Stimulated activated effector memory CD8-positive, alpha-beta T cell treated with anti-CD3 and anti-CD28 coated beads, Interleukin-12 subunit alpha, Interleukin-12 subunit beta, amount 100 ng/mL, for 72 hours (primary cell): ENCODE data around the gene SMOC2.

Source experiments
- ATAC-seq: fragments of 150-1000 bp; cut with Tn5 transposase; 2 replicates; pipeline ENCODE4 v1.10.0; 2021
- DNase-seq, 2 donors: peaks; one replicate each; pipeline ENCODE4 v3.0.0; 2021 to 2022; ENCODE audit warnings: low spot score in 2 of 2
- H3K27ac Mint-ChIP-seq: one replicate; pipeline ENCODE4 v1.8.0; 2022; ENCODE audit warnings: mild to moderate bottlenecking, mixed read lengths
- H3K36me3 Mint-ChIP-seq: one replicate; pipeline ENCODE4 v1.8.0; 2022; ENCODE audit warnings: mild to moderate bottlenecking, mixed read lengths
- H3K4me1 Mint-ChIP-seq: one replicate; pipeline ENCODE4 v1.8.0; 2022; ENCODE audit warnings: mixed read lengths
- H3K4me3 Mint-ChIP-seq: one replicate; pipeline ENCODE4 v1.8.0; 2022; ENCODE audit warnings: mild to moderate bottlenecking, mixed read lengths
- H3K9me3 Mint-ChIP-seq: one replicate; pipeline ENCODE4 v1.8.0; 2022; ENCODE audit warnings: mixed read lengths

Gene SMOC2, protein sequence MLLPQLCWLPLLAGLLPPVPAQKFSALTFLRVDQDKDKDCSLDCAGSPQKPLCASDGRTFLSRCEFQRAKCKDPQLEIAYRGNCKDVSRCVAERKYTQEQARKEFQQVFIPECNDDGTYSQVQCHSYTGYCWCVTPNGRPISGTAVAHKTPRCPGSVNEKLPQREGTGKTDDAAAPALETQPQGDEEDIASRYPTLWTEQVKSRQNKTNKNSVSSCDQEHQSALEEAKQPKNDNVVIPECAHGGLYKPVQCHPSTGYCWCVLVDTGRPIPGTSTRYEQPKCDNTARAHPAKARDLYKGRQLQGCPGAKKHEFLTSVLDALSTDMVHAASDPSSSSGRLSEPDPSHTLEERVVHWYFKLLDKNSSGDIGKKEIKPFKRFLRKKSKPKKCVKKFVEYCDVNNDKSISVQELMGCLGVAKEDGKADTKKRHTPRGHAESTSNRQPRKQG

DNA sequence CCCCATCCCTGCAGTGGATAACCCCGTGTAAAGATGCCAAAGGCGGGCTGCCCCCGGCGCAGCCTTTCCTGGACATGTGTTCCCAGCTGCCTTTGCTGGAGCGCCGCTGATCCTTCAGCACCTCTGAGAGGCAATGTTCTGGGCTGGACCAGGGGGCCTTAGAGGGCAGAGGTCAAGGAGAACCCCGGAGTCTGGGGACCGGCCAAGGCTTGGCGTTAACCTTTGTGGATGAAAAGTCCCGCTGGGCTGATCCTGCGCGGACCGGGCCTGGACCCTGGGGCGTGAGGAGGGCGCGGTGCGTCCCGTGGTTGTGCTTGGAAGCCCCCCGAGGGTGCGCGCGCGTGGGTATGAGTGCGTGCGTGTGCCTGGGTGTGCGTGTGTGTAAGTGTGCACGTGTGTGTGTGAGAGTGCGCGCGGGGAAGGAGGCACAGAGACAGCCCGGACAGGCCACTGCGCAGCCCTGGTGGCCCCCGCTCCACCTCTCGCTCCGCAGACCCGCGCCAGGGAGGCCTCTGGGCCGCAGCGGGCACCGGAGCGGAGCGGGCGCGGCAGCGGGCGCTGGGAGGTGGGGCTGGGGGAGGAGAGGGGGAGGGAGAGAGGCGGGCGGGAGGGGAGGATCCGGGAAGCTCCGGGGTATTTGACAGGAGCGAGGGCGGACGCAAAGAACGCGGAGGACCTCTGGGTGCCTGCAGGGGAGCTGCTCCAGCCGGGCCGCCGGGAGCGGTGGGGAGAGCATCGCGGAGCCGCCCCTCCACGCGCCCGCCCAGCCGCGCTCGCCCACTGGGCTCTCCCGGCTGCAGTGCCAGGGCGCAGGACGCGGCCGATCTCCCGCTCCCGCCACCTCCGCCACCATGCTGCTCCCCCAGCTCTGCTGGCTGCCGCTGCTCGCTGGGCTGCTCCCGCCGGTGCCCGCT lies at the start of gene SMOC2:
Gene SMOC2, plus strand, starts transcription at position 665 of the 914 bp plus-strand sequence. Its CDS starts 187 bp downstream, at position 852.
- no peak for ATAC-seq
- no peak for DNase-seq
- Mint-ChIP-seq H3K27ac (no peak within 1 kb of the TSS), H3K36me3 (no peaks in the 10 kb centered on the region), H3K9me3 (no peaks in the 10 kb centered on the region), H3K4me3 (no peak within 1 kb of the TSS), H3K4me1 (peaks cover 5% of the 10 kb centered on the region)

- DNase-seq (no peak), ATAC-seq (no peak)
- Mint-ChIP-seq H3K27ac (no peak overlapping the region), H3K4me3 (no peak overlapping the region), H3K9me3 (no peaks in the 10 kb centered on the region), H3K36me3 (no peaks in the 10 kb centered on the region), H3K4me1 (no peaks in the 10 kb centered on the region)
Observed at GRCh38 chr6:168393126-168393870, 47.7 kb upstream of the SMOC2 start.

GRCh38 chr6:168394606-168395005 lies 46.4 kb upstream of the SMOC2 start:
- DNase-seq (no peak), ATAC-seq (no peak)
- H3K36me3 Mint-ChIP-seq: no peaks in the 10 kb centered on the region
- no peaks in the 10 kb centered on the region for H3K9me3 Mint-ChIP-seq
- H3K27ac Mint-ChIP-seq: no peak overlapping the region
- H3K4me3 Mint-ChIP-seq: no peak overlapping the region
- no peaks in the 10 kb centered on the region for H3K4me1 Mint-ChIP-seq

DNA sequence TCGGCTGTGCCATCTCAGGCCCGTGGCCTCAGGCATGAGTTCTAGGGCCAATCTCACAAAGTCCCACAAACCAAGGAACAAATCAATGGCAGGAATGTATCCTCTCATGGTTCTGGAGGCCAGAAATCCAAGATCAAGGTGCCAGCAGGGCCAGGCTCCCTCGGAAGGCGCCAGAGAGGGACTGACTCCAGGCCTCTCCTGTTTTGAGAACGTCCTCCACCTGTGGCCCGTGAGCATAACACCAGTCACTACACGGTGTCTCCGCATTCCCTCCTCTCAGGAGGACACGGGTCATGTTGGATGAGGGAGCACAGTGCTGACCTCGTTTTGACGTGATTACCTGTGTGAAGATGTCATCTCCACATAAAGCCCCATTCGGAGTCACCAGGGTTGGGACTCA lies 45.0 kb upstream of the SMOC2 start:
- no peak for DNase-seq
- H3K9me3 Mint-ChIP-seq: no peaks in the 10 kb centered on the region
- H3K27ac Mint-ChIP-seq: no peak overlapping the region
- no peaks in the 10 kb centered on the region for H3K36me3 Mint-ChIP-seq
- no peak for ATAC-seq
- H3K4me3 Mint-ChIP-seq: no peak overlapping the region
- no peaks in the 10 kb centered on the region for H3K4me1 Mint-ChIP-seq

DNA sequence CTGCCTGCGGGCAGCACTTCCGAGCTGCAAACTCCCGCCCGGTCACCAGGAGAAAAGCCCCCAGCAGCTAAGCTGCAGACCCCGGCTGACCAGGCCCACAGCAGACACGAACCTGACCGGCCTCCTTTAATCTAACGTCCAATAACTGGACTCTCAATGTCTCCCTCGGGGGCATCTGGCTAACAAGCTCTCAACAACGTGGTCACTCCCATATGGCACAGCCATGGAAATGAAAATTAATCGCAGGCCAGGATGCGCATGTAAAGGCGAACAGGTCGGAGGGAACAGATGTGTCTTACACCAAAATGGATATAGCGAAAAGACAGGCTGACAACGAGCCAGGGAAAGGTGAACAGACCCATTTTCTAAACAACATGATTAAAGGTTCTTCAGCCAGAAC lies 44.4 kb upstream of the SMOC2 start:
- DNase-seq: no peak
- Mint-ChIP-seq H3K9me3 (no peaks in the 10 kb centered on the region), H3K27ac (no peak overlapping the region)

DNA sequence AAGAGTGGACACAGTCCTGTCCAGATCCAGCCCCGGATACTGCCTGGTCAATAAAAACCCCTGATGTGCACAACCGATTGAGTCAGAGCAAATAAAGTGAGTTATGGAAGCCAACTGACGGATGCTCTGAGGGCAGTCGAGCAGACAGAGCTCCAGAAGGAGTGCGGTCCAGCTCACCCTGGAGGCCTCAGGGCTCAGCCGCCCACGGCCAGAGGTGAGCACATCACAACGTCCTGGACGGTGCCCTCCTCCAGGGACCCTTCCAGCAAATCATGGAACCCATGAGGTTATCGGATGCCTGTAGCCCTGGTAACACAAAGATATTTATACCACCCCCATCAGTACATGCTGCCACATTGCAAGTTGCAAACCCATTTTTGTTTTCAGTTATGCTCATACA lies 44.0 kb upstream of the SMOC2 start:
- Mint-ChIP-seq H3K4me3 (no peak overlapping the region), H3K27ac (no peak overlapping the region), H3K9me3 (no peaks in the 10 kb centered on the region), H3K4me1 (no peaks in the 10 kb centered on the region), H3K36me3 (no peaks in the 10 kb centered on the region)
- DNase-seq: no peak
- ATAC-seq: no peak

More for the DNA sequence above, 44.4 kb upstream of the SMOC2 start:
- no peak for ATAC-seq
- Mint-ChIP-seq H3K4me3 (no peak overlapping the region), H3K36me3 (no peaks in the 10 kb centered on the region), H3K4me1 (no peaks in the 10 kb centered on the region)

- Mint-ChIP-seq H3K9me3 (no peaks in the 10 kb centered on the region), H3K4me1 (no peaks in the 10 kb centered on the region), H3K27ac (no peak overlapping the region), H3K36me3 (no peaks in the 10 kb centered on the region), H3K4me3 (no peak overlapping the region)
- ATAC-seq: no peak
- DNase-seq: no peak
Observed at GRCh38 chr6:168400037-168400436, 40.9 kb upstream of the SMOC2 start.

DNA sequence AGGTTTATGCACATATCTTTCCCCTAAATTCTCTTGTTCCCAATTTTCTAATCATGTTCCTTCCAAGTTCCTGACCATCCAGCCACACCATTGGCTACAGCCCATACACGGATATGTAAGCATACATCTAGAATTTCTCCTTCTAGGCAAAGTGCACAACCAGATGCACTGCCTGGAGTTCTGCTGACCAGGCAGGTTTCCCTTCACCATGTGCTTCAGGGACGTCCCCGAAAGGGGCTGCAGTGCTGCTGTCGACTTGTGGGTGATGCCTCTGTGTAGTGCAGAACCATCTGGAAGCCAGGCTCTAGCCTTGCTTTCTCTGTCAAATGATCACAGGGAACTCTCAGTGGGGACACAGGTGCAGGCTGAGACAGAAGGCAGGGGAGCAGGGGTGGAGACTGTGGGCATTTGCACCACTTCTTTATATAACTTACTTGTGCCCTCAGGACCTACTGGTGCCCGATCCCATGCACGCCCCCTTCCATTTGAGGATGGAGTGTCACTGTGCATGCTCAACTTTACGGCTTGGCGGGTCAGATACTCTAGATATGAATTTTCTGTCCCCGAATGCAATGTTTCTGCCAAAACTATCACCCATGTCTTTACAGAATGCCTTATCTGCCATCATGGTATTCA lies 37.5 kb upstream of the SMOC2 start:
- H3K36me3 Mint-ChIP-seq: no peaks in the 10 kb centered on the region
- H3K27ac Mint-ChIP-seq: no peak overlapping the region
- no peak for ATAC-seq
- H3K4me1 Mint-ChIP-seq: no peaks in the 10 kb centered on the region
- DNase-seq: no peak
- no peaks in the 10 kb centered on the region for H3K9me3 Mint-ChIP-seq
- H3K4me3 Mint-ChIP-seq: no peak overlapping the region

- no peak overlapping the region for H3K27ac Mint-ChIP-seq
- H3K4me3 Mint-ChIP-seq: no peak overlapping the region
- H3K4me1 Mint-ChIP-seq: no peaks in the 10 kb centered on the region
- H3K9me3 Mint-ChIP-seq: no peaks in the 10 kb centered on the region
- no peaks in the 10 kb centered on the region for H3K36me3 Mint-ChIP-seq
- no peak for DNase-seq
- ATAC-seq: no peak
Observed at GRCh38 chr6:168404560-168404959, 36.4 kb upstream of the SMOC2 start.

- no peak overlapping the region for H3K27ac Mint-ChIP-seq
- H3K9me3 Mint-ChIP-seq: no peaks in the 10 kb centered on the region
- ATAC-seq (no peak), DNase-seq (no peak)
- peaks cover 3% of the 10 kb centered on the region for H3K36me3 Mint-ChIP-seq
- no peak overlapping the region for H3K4me3 Mint-ChIP-seq
- H3K4me1 Mint-ChIP-seq: no peaks in the 10 kb centered on the region
Observed at GRCh38 chr6:168407842-168408241, 33.1 kb upstream of the SMOC2 start.

GRCh38 chr6:168408504-168409136 lies 32.4 kb upstream of the SMOC2 start:
- DNase-seq (no peak), ATAC-seq (no peak)
- Mint-ChIP-seq H3K36me3 (peaks cover 6% of the 10 kb centered on the region), H3K4me3 (no peak overlapping the region), H3K4me1 (no peaks in the 10 kb centered on the region), H3K9me3 (no peaks in the 10 kb centered on the region), H3K27ac (no peak overlapping the region)

DNA sequence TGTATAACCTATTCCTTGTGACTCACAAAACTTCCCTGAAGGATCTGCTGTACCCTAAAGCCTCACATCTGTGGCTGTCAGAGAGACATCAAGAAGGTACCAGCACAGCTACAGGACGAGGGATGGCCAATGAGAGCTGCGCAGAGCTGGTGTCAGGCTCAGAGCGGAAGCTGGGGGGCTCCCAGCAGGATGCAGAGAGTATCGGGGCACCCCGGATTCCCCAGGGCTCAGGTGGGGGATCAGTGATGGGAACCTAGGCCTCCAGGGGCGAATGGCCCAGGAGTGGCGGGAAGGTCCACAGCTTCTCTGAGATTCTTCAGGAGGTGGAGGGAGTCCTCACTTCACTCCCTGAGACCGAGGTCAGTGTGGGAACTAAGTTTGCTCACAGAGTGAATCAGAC lies 30.9 kb upstream of the SMOC2 start:
- H3K36me3 Mint-ChIP-seq: peaks cover 6% of the 10 kb centered on the region
- H3K9me3 Mint-ChIP-seq: no peaks in the 10 kb centered on the region
- no peak overlapping the region for H3K27ac Mint-ChIP-seq
- H3K4me3 Mint-ChIP-seq: no peak overlapping the region
- DNase-seq: no peak
- H3K4me1 Mint-ChIP-seq: no peaks in the 10 kb centered on the region
- no peak for ATAC-seq

GRCh38 chr6:168410554-168411011 lies 30.4 kb upstream of the SMOC2 start:
- Mint-ChIP-seq H3K9me3 (no peaks in the 10 kb centered on the region), H3K4me3 (no peak overlapping the region), H3K36me3 (peaks cover 6% of the 10 kb centered on the region), H3K4me1 (no peaks in the 10 kb centered on the region), H3K27ac (no peak overlapping the region)
- DNase-seq (no peak), ATAC-seq (no peak)

- Mint-ChIP-seq H3K4me1 (no peaks in the 10 kb centered on the region), H3K4me3 (no peak overlapping the region), H3K27ac (no peak overlapping the region), H3K36me3 (peaks cover 6% of the 10 kb centered on the region), H3K9me3 (no peaks in the 10 kb centered on the region)
- DNase-seq: no peak
- no peak for ATAC-seq
Observed at GRCh38 chr6:168411130-168411529, 29.9 kb upstream of the SMOC2 start.
